Neutrophil (primary cell): Measurements from ENCODE around the gene CHD9.

Experiments
- H3K27ac ChIP-seq: fragments of 200-600 bp; sonication (generic); 2 replicates; pipeline ENCODE4 v1.5.1; 2016; ENCODE audit warnings: mild to moderate bottlenecking, moderate library complexity
- H3K27me3 ChIP-seq: fragments of 200-600 bp; sonication (generic); 2 replicates; pipeline ENCODE4 v1.6.0; 2016; ENCODE audit warnings: mild to moderate bottlenecking
- H3K36me3 ChIP-seq: fragments of 200-600 bp; sonication (generic); 2 replicates; pipeline ENCODE4 v1.5.1; 2017
- H3K4me1 ChIP-seq, 2 experiments: fragments of 200-600 bp in 1 of 2; sonication (generic) in 1 of 2; 1 replicate in 1 of 2; 2 replicates in 1 of 2; pipeline versions ENCODE4 v1.5.1 to v1.6.1; 2013 to 2016; ENCODE audit warnings: low read depth in 1 of 2, low read length in 1 of 2, mild to moderate bottlenecking in 1 of 2, moderate library complexity in 1 of 2; ENCODE audit not compliant: control insufficient read depth in 1 of 2, insufficient read depth in 1 of 2
- H3K4me3 ChIP-seq, 2 experiments: fragments of 200-600 bp in 1 of 2; sonication (generic) in 1 of 2; 1 replicate in 1 of 2; 2 replicates in 1 of 2; pipeline ENCODE4 v1.5.1; 2013 to 2016; ENCODE audit warnings: low read depth in 1 of 2, low read length in 1 of 2, mild to moderate bottlenecking in 1 of 2, moderate library complexity in 1 of 2
- H3K9me3 ChIP-seq: fragments of 200-600 bp; sonication (generic); 2 replicates; pipeline ENCODE4 v1.5.1; 2016
- TF ChIP-seq, protein P1 (sequence below): fragments of 200-600 bp; sonication (generic); IDR thresholded peaks from 2 replicates; pipeline ENCODE4 v1.5.1; 2016; ENCODE audit warnings: antibody characterized with exemption

CHD9 gene

DNA sequence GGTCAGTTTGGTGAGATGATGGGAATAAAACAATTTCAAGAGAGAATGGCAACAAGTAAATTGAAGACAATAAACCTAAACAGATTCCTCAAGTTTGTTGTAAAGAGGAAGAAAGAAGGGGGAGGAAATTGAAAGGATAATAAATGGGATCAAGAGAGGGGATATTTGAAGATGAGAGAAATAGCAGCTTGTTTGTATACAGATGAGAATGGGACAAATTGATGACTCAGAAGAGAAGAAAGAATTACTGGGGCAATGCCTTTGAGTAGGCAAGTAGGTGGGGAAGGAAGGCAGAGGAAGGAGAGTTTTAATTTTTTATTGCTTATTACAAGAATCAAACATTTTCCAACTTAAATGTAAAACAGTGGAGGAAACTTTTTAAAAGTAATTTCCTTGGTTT, 98.3 kb downstream of the CHD9 start:
- no peak overlapping the region for H3K4me3 ChIP-seq
- peaks cover 15% of the 10 kb centered on the region for H3K36me3 ChIP-seq
- H3K27ac ChIP-seq = no peak overlapping the region
- H3K27me3 ChIP-seq = no peaks in the 10 kb centered on the region
- H3K9me3 ChIP-seq = no peaks in the 10 kb centered on the region
- no peaks in the 10 kb centered on the region for H3K4me1 ChIP-seq
- TF ChIP-seq, protein P1, sequence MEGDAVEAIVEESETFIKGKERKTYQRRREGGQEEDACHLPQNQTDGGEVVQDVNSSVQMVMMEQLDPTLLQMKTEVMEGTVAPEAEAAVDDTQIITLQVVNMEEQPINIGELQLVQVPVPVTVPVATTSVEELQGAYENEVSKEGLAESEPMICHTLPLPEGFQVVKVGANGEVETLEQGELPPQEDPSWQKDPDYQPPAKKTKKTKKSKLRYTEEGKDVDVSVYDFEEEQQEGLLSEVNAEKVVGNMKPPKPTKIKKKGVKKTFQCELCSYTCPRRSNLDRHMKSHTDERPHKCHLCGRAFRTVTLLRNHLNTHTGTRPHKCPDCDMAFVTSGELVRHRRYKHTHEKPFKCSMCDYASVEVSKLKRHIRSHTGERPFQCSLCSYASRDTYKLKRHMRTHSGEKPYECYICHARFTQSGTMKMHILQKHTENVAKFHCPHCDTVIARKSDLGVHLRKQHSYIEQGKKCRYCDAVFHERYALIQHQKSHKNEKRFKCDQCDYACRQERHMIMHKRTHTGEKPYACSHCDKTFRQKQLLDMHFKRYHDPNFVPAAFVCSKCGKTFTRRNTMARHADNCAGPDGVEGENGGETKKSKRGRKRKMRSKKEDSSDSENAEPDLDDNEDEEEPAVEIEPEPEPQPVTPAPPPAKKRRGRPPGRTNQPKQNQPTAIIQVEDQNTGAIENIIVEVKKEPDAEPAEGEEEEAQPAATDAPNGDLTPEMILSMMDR = no peak

DNA sequence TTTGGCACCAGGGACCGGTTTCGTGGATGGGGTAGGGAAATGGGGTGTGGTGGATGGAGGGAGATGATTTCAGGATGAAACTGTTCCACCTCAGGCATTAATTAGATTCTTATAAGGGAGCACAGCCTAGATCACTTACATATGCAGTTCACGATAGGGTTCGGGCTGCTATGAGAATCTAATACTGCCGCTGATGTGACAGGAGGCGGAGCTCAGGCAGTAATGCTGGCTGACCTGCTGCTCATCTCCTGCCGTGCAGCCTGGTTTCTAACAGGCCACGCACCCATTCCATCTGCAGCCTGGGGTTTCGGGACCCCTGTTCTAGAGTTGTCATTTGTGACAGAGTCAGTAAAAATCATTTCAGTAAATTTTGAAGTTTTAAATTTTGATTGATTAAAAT, 99.7 kb downstream of the CHD9 start:
- Histone ChIP-seq H3K4me1 (no peaks in the 10 kb centered on the region), H3K27me3 (no peaks in the 10 kb centered on the region), H3K4me3 (no peak overlapping the region), H3K36me3 (peaks cover 15% of the 10 kb centered on the region), H3K27ac (no peak overlapping the region), H3K9me3 (no peaks in the 10 kb centered on the region)
- TF ChIP-seq, protein P1 = no peak

DNA sequence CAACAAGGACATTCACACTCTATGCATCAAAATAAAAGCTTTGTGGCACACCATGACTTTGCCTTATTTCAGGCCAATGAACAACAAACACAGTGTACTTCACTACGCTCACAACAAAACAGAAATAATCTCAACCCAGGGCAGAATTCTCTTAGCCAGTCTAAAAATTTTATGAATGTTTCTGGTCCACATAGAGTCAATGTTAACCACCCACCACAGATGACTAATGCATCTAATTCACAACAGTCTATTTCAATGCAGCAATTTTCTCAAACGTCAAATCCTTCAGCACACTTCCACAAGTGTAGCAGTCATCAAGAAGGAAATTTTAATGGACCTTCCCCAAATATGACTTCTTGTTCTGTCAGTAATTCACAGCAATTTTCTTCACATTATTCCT, 101.7 kb downstream of the CHD9 start:
- H3K27ac ChIP-seq = no peak overlapping the region
- no peak overlapping the region for H3K4me3 ChIP-seq
- H3K4me1 ChIP-seq = no peaks in the 10 kb centered on the region
- H3K27me3 ChIP-seq = no peaks in the 10 kb centered on the region
- no peaks in the 10 kb centered on the region for H3K9me3 ChIP-seq
- H3K36me3 ChIP-seq = peaks cover 15% of the 10 kb centered on the region
- TF ChIP-seq, protein P1 = no peak

DNA sequence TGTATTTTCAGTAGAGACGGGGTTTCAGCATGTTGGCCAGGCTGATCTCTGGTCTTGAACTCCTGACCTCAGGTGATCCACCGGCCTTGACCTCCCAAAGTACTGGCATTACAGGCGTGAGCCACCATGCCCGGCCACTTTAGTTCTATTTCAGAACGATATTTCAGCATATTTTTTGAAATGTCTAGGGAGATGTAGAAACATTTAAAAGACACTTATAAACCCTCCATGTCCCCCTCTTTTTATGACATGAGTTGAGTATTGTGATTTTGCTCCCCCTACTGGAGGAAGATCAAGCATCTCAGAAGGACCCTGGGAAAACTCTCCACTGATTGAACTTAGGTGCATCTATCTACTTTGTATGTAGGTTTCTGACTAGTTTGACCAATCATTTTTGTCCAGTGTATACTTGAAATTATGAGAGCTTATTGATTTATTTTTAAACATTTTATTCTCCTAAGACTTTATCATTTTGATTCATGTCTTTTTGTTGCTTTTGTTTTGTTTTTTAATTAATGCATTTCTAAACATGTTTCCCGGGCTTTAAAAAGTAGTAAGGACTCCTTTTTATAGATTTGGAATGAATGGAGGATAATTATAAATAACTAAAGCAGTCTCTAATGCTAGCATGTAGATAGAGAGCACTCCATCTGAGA, 105.1 kb downstream of the CHD9 start:
- Histone ChIP-seq H3K27me3 (no peaks in the 10 kb centered on the region), H3K36me3 (peaks cover 15% of the 10 kb centered on the region), H3K4me3 (no peak overlapping the region), H3K9me3 (no peaks in the 10 kb centered on the region), H3K27ac (no peak overlapping the region), H3K4me1 (no peaks in the 10 kb centered on the region)
- TF ChIP-seq, protein P1 = peak; percentile 45

DNA sequence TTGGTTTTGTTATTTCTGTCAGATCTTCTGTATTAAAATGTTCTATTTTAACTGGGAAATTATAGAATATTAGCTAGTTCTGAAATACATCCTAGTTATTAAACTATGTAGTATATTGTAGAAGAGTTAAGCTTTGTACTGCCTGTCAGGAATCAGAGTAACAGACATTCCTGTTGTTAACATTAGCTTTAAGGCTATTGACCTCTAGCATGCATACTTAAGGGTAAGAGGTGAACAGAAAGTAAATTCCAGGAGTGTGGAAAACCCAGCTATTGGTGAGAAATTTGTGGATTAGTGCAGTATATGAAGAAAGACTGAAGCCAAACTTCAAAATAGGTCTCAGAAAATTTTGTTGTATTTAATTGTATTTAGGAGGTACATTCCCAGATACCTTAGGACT, 111.3 kb downstream of the CHD9 start:
- no peak overlapping the region for H3K27ac ChIP-seq
- TF ChIP-seq, protein P1 = no peak
- no peaks in the 10 kb centered on the region for H3K36me3 ChIP-seq
- H3K9me3 ChIP-seq = no peaks in the 10 kb centered on the region
- H3K27me3 ChIP-seq = no peaks in the 10 kb centered on the region
- H3K4me3 ChIP-seq = no peak overlapping the region
- H3K4me1 ChIP-seq = no peaks in the 10 kb centered on the region
